Nephron (organoid): Measurements from ENCODE around the gene CLIC5.

Experiments used
- H3K27ac Mint-ChIP-seq, 3 experiments: 2 replicates each; pipeline ENCODE4 v1.8.0; 2020; ENCODE audit warnings: mixed read lengths in 3 of 3, mild to moderate bottlenecking in 2 of 3, moderate library complexity in 1 of 3
- H3K27me3 Mint-ChIP-seq: 2 replicates; pipeline ENCODE4 v1.8.0; 2021; ENCODE audit warnings: low read depth, mild to moderate bottlenecking, moderate library complexity, mixed read lengths
- H3K36me3 Mint-ChIP-seq: 2 replicates; pipeline ENCODE4 v1.8.0; 2020; ENCODE audit warnings: low read depth, mixed read lengths
- H3K4me1 Mint-ChIP-seq: 2 replicates; pipeline ENCODE4 v1.8.0; 2020; ENCODE audit warnings: mixed read lengths
- H3K4me3 Mint-ChIP-seq, 3 experiments: 2 replicates each; pipeline ENCODE4 v1.8.0; 2020; ENCODE audit warnings: mild to moderate bottlenecking in 3 of 3, mixed read lengths in 3 of 3, moderate library complexity in 2 of 3
- H3K9me3 Mint-ChIP-seq: 2 replicates; pipeline ENCODE4 v1.8.0; 2020; ENCODE audit warnings: mixed read lengths
- TF ChIP-seq, protein P1 (sequence below), 3 experiments: fragments of 200-600 bp; sonication (generic); IDR thresholded peaks; one replicate each; pipeline ENCODE4 v1.5.0; 2021; ENCODE audit warnings: antibody characterized with exemption in 3 of 3; ENCODE audit not compliant: unreplicated experiment in 3 of 3

CLIC5 gene

DNA sequence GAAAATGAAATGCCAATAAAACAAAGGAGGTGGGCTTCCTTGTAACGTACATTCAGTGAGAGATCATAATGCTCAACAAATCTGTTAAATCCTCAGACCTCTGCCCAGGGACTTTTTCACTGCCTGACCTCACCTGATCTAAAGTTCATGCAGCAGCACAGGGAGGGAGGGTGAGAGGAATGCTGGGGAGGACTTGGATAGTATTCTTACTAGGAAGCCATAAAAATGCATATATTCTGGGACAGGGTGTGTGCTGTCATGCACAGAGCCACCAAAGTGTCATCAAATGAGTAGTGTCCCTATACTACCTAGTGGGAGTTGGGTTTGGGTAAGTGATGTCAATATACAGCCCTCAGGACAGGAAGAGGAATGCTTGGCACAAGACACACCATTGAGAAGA lies 32.6 kb downstream of the CLIC5 start:
- H3K4me3 Mint-ChIP-seq: no peak overlapping the region
- H3K4me1 Mint-ChIP-seq: no peaks in the 10 kb centered on the region
- H3K27me3 Mint-ChIP-seq: peaks cover 10% of the 10 kb centered on the region
- peak overlapping the region in 2 of 3 experiments; percentile 25 to 64 for H3K27ac Mint-ChIP-seq
- TF ChIP-seq, protein P1, sequence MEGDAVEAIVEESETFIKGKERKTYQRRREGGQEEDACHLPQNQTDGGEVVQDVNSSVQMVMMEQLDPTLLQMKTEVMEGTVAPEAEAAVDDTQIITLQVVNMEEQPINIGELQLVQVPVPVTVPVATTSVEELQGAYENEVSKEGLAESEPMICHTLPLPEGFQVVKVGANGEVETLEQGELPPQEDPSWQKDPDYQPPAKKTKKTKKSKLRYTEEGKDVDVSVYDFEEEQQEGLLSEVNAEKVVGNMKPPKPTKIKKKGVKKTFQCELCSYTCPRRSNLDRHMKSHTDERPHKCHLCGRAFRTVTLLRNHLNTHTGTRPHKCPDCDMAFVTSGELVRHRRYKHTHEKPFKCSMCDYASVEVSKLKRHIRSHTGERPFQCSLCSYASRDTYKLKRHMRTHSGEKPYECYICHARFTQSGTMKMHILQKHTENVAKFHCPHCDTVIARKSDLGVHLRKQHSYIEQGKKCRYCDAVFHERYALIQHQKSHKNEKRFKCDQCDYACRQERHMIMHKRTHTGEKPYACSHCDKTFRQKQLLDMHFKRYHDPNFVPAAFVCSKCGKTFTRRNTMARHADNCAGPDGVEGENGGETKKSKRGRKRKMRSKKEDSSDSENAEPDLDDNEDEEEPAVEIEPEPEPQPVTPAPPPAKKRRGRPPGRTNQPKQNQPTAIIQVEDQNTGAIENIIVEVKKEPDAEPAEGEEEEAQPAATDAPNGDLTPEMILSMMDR (IDR thresholded peaks at IDR 0.05; ENCODE audit: unreplicated experiment in 3 of 3): no peak
- H3K9me3 Mint-ChIP-seq: no peaks in the 10 kb centered on the region
- H3K36me3 Mint-ChIP-seq: peaks cover 9% of the 10 kb centered on the region

DNA sequence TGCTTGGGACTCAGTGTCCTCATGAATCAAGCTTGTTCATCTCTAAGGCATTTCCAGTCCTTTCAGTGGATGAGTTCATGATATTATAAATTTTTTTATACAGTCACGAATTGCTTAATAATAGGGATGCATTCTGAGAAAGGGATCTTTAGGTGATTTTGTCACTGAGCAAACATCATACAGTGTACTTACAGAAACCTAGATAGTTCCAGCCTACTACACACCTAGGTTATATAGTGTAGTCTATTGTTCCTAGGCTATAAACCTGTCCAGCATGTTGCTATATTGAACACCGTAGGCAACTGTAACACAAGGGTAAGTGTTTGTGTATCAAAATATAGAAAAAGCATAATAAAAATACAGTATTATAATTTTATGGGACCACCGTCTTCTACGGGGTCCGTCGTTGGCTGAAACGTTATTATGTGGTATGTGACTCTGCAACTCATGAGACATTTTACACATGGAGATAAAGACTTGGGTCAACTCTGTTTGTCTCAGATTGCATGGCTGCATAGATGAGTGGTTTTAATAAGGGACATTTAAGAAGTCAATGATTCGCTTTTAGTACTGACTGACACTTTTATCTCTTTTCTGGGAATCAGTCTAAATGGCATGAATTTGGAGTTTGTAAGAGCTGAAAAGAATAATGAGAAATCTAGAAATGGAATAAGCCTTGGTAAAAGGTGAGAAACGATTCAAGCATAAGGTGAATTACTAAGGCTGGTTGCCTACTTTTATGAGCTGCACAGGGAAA lies 33.2 kb downstream of the CLIC5 start:
- TF ChIP-seq, protein P1 (IDR thresholded peaks at IDR 0.05; ENCODE audit: unreplicated experiment in 3 of 3): no peak
- no peaks in the 10 kb centered on the region for H3K4me1 Mint-ChIP-seq
- peaks cover 9% of the 10 kb centered on the region for H3K36me3 Mint-ChIP-seq
- no peak overlapping the region for H3K4me3 Mint-ChIP-seq
- H3K9me3 Mint-ChIP-seq: no peaks in the 10 kb centered on the region
- H3K27me3 Mint-ChIP-seq: peaks cover 10% of the 10 kb centered on the region
- peak overlapping the region in 2 of 3 experiments; percentile 13 to 64 for H3K27ac Mint-ChIP-seq

DNA sequence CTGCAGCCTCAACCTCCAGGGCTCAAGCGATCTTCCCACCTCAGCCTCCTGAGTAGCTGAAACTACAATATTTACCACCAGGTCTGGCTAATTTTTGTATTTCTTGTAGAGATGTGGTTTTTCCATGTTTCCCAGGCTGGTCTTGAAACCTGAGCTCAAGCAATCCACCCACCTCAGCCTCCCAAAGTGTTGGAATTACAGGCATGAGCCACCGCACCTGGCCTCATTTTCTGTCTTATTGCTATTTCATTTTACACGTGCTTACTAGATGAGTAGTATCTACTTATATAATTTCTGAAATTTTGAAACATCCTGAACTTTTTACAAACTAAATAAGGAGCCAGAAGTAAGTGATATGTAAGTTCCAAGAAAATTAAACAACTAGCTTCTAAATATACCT lies 34.6 kb downstream of the CLIC5 start:
- Mint-ChIP-seq H3K36me3 (peaks cover 9% of the 10 kb centered on the region), H3K9me3 (no peaks in the 10 kb centered on the region), H3K4me3 (no peak overlapping the region), H3K27ac (peak overlapping the region in 2 of 3 experiments; percentile 35 to 64), H3K27me3 (peaks cover 10% of the 10 kb centered on the region), H3K4me1 (no peaks in the 10 kb centered on the region)
- TF ChIP-seq, protein P1 (IDR thresholded peaks at IDR 0.05; ENCODE audit: unreplicated experiment in 3 of 3): no peak

DNA sequence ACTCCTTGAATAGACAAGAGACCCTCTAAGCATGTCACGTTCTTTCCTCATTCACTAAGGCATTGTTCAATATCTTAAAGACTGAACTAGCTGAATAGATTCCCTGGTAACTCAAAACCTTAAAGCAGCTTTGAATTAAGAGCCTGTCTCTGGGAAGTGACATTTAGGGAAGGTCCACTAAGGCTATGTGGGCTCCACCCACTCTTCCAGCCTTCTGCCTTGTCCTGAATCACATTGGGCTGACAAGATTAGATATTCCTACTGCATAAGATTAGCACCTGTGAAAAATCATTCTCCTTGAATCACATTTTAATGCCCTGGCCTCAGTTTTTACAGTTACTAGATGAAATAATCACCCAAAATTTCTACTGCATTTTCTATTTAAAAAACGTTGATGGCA lies 36.3 kb downstream of the CLIC5 start:
- peaks cover 4% of the 10 kb centered on the region for H3K9me3 Mint-ChIP-seq
- no peak overlapping the region for H3K4me3 Mint-ChIP-seq
- H3K27ac Mint-ChIP-seq: peak overlapping the region in 1 of 3 experiments; percentile 30
- peaks cover 10% of the 10 kb centered on the region for H3K27me3 Mint-ChIP-seq
- TF ChIP-seq, protein P1 (IDR thresholded peaks at IDR 0.05; ENCODE audit: unreplicated experiment in 3 of 3): no peak
- H3K4me1 Mint-ChIP-seq: no peaks in the 10 kb centered on the region
- H3K36me3 Mint-ChIP-seq: peaks cover 16% of the 10 kb centered on the region

DNA sequence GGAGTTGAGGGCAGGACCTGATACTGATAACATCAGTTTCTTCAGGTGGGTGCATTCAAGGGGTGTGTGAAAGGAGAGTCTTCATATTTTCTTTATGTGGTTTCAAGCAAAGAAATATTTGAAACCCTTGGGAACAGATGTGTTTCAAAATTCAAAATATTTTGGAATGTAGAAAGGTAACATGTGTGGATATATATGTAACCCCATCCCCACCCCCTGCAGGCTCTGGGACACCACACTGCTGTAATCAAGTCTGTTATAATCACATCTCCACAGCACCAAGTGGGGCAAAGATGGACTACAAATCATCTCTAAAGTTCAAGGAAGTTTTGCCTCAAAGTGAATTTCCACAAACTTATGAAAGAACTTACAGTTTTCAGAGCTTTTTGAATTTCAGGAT lies 41.1 kb downstream of the CLIC5 start:
- Mint-ChIP-seq H3K36me3 (peaks cover 14% of the 10 kb centered on the region), H3K9me3 (peaks cover 4% of the 10 kb centered on the region), H3K4me3 (no peak overlapping the region), H3K27me3 (peaks cover 10% of the 10 kb centered on the region), H3K4me1 (peaks cover 5% of the 10 kb centered on the region), H3K27ac (peak overlapping the region in 1 of 3 experiments; percentile 46)
- TF ChIP-seq, protein P1 (IDR thresholded peaks at IDR 0.05; ENCODE audit: unreplicated experiment in 3 of 3): no peak
